IMR-90 (cell line): ENCODE data around the gene CABP5. TPM values are rescaled to one million over a fixed set of nuclear protein-coding genes. Genes with fewer than 3 reads are reported as not detected.

Experiments used
- ATAC-seq: fragments of 200-7000 bp; cut with Tn5 transposase; 2 replicates; pipeline ENCODE4 v1.9.1; 2020; ENCODE audit warnings: low read depth, mild to moderate bottlenecking, moderate library complexity
- BruUV-seq: library from RNA; stranded (reverse); fragments of 400-500 nt; replicated peaks from 2 replicates; lab custom pipeline; 2021; lab: Mats Ljungman, UMichigan
- CTCF ChIA-PET: fragments of 300-600 bp; formaldehyde crosslinking; extraction: SDS; loops from one replicate; lab custom pipeline; 2021; ENCODE audit warnings: antibody characterized with exemption; lab: Yijun Ruan, JAX
- POLR2A ChIA-PET: fragments of 300-600 bp; sonication (Branson Sonifier 250); formaldehyde crosslinking; loops from one replicate; lab custom pipeline; 2022; ENCODE audit warnings: antibody characterized with exemption; ENCODE audit not compliant: unreplicated experiment; lab: Charles Lee
- DNase-seq: peaks from one replicate; pipeline ENCODE4 v3.0.0; 2013
- H2AFZ ChIP-seq: replicated peaks from 2 replicates; pipeline ENCODE3; 2013; ENCODE audit warnings: low read length, mild to moderate bottlenecking; ENCODE audit not compliant: poor library complexity
- H2AK5ac ChIP-seq: 2 replicates; pipeline ENCODE4 v1.6.1; 2013; ENCODE audit warnings: low read depth, low read length, inconsistent platforms
- H2AK9ac ChIP-seq: replicated peaks from 2 replicates; pipeline ENCODE3; 2013; ENCODE audit warnings: mild to moderate bottlenecking, low read depth, low read length, moderate library complexity; ENCODE audit not compliant: poor library complexity
- H2BK120ac ChIP-seq: 2 replicates; pipeline ENCODE4 v1.6.1; 2013; ENCODE audit warnings: low read depth, low read length, inconsistent platforms
- H2BK15ac ChIP-seq: 3 replicates; pipeline ENCODE4 v1.6.1; 2013; ENCODE audit warnings: low read depth, low read length, inconsistent platforms
- H2BK20ac ChIP-seq: 2 replicates; pipeline ENCODE4 v1.6.1; 2013; ENCODE audit warnings: low read depth, mild to moderate bottlenecking, inconsistent platforms, low read length, moderate library complexity
- H2BK5ac ChIP-seq: 2 replicates; pipeline ENCODE4 v1.6.1; 2013; ENCODE audit warnings: mild to moderate bottlenecking, low read depth, low read length, inconsistent platforms; ENCODE audit not compliant: poor library complexity, severe bottlenecking
- H3K14ac ChIP-seq: replicated peaks from 2 replicates; pipeline ENCODE4 v1.6.1; 2013; ENCODE audit warnings: low read depth, low read length, inconsistent platforms
- H3K18ac ChIP-seq: 2 replicates; pipeline ENCODE4 v1.6.1; 2013; ENCODE audit warnings: low read depth, low read length, control low read depth
- H3K23ac ChIP-seq: 2 replicates; pipeline ENCODE4 v1.6.1; 2013; ENCODE audit warnings: low read depth, low read length, inconsistent platforms
- H3K27ac ChIP-seq: 2 replicates; pipeline ENCODE4 v1.5.1; 2013; ENCODE audit warnings: mild to moderate bottlenecking, control low read depth, low read length; ENCODE audit not compliant: insufficient read depth
- H3K27me3 ChIP-seq: 2 replicates; pipeline ENCODE4 v1.6.1; 2013; ENCODE audit warnings: low read length; ENCODE audit not compliant: control insufficient read depth, insufficient read depth
- H3K36me3 ChIP-seq: 2 replicates; pipeline ENCODE4 v1.6.1; 2013; ENCODE audit warnings: low read length, mixed read lengths; ENCODE audit not compliant: control insufficient read depth, insufficient read depth
- H3K4ac ChIP-seq: 2 replicates; pipeline ENCODE4 v1.6.1; 2013; ENCODE audit warnings: low read depth, low read length, inconsistent platforms
- H3K4me1 ChIP-seq: 2 replicates; pipeline ENCODE4 v1.6.1; 2013; ENCODE audit warnings: low read length, mixed read lengths; ENCODE audit not compliant: control insufficient read depth, insufficient read depth
- H3K4me2 ChIP-seq: 2 replicates; pipeline ENCODE4 v1.6.1; 2013; ENCODE audit warnings: low read depth, mild to moderate bottlenecking, control low read depth, low read length, moderate library complexity
- H3K4me3 ChIP-seq: 2 replicates; pipeline ENCODE4 v1.5.1; 2013; ENCODE audit warnings: low read depth, mild to moderate bottlenecking, control low read depth, low read length, moderate library complexity; ENCODE audit not compliant: insufficient read depth
- H3K56ac ChIP-seq: 2 replicates; pipeline ENCODE4 v1.6.1; 2013; ENCODE audit warnings: low read length, inconsistent platforms; ENCODE audit not compliant: insufficient read depth; ENCODE audit errors: extremely low read depth
- H3K79me1 ChIP-seq, 2 experiments: 2 replicates each; pipeline ENCODE4 v1.6.1; 2013; ENCODE audit warnings: low read length in 2 of 2, inconsistent platforms in 1 of 2, low read depth in 1 of 2
- H3K9ac ChIP-seq: 2 replicates; pipeline ENCODE4 v1.6.1; 2013; ENCODE audit warnings: low read depth, low read length, control low read depth
- H3K9me1 ChIP-seq: 2 replicates; pipeline ENCODE4 v1.6.1; 2013; ENCODE audit warnings: low read length, inconsistent platforms; ENCODE audit not compliant: insufficient read depth
- H3K9me3 ChIP-seq: 2 replicates; pipeline ENCODE4 v1.6.1; 2013; ENCODE audit warnings: low read length; ENCODE audit not compliant: control insufficient read depth, insufficient read depth
- H4K20me1 ChIP-seq: 2 replicates; pipeline ENCODE4 v1.6.1; 2013; ENCODE audit warnings: low read length, inconsistent platforms; ENCODE audit not compliant: insufficient read depth
- H4K5ac ChIP-seq: 2 replicates; pipeline ENCODE4 v1.6.1; 2013; ENCODE audit warnings: mild to moderate bottlenecking, low read depth, low read length, control low read depth
- H4K8ac ChIP-seq, 2 experiments: 2 replicates each; pipeline ENCODE4 v1.6.1; 2013; ENCODE audit warnings: low read depth in 2 of 2, low read length in 2 of 2, control low read depth in 1 of 2, inconsistent platforms in 1 of 2
- H4K91ac ChIP-seq: 2 replicates; pipeline ENCODE4 v1.6.1; 2013; ENCODE audit warnings: low read depth, low read length, inconsistent platforms; ENCODE audit not compliant: insufficient read depth
- CEBPB ChIP-seq: IDR thresholded peaks from 2 replicates; pipeline ENCODE4 v1.6.1; 2012; ENCODE audit warnings: low read depth, low read length, improper control_type of control experiment
- MAFK ChIP-seq: IDR thresholded peaks from 2 replicates; pipeline ENCODE4 v1.6.1; 2012; ENCODE audit warnings: low read depth, low read length, improper control_type of control experiment
- MAZ ChIP-seq: IDR thresholded peaks from 2 replicates; pipeline ENCODE4 v1.6.1; 2012; ENCODE audit warnings: low read depth, mild to moderate bottlenecking, low read length, improper control_type of control experiment, moderate library complexity, borderline replicate concordance
- NFE2L2 ChIP-seq: fragments of 150-350 bp; IDR thresholded peaks from 2 replicates; pipeline ENCODE4 v1.6.1; 2016; ENCODE audit warnings: low read depth, mild to moderate bottlenecking, low read length
- RAD21 ChIP-seq: IDR thresholded peaks from 2 replicates; pipeline ENCODE4 v1.6.1; 2012; ENCODE audit warnings: low read length, improper control_type of control experiment
- SMC3 ChIP-seq: fragments of 150-350 bp; IDR thresholded peaks from 2 replicates; pipeline ENCODE4 v1.6.1; 2016; ENCODE audit warnings: low read depth, mild to moderate bottlenecking, antibody characterized with exemption, low read length, moderate library complexity
- WGBS, 2 experiments: methylation state at CpG; one replicate each; pipeline versions ENCODE4 v1.1.5 to v1.1.7; 2013; ENCODE audit warnings: missing lambda C conversion rate in 2 of 2; ENCODE audit not compliant: insufficient read length in 1 of 2; ENCODE audit errors: extremely low coverage in 2 of 2; 5-methylcytosine and 5-hydroxymethylcytosine counted together
- dilution Hi-C: fragments of 300-500 bp; cut with HindIII; formaldehyde crosslinking; loops from one replicate; pipeline ENCODE4 v1.14.3; 2018; ENCODE audit warnings: low sequenced_read_pairs; ENCODE audit not compliant: unreplicated experiment
- in situ Hi-C: fragments of 300-500 bp; cut with MboI; formaldehyde crosslinking; loops from 3 replicates; pipeline ENCODE4 v1.14.3; 2019; ENCODE audit warnings: low sequenced_read_pairs, inconsistent platforms, mixed read lengths
- intact Hi-C: fragments of 100-400 bp; cut with micrococcal nuclease; formaldehyde crosslinking; loops from 2 replicates; pipeline ENCODE4 v1.10.0; 2022
- polyA plus RNA-seq, 3 experiments: library from polyadenylated mRNA; depleted of rRNA; stranded (reverse); fragments of >200 nt; gene quantifications; 2 replicates each; pipeline ENCODE4 v1.2.3, GENCODE V29; 2012; ENCODE audit warnings: low replicate concordance in 1 of 3
- total RNA-seq: library from RNA; depleted of rRNA; stranded (reverse); fragments of >200 nt; gene quantifications from 2 replicates; pipeline ENCODE4 v1.2.3, GENCODE V29; 2012
- TF ChIP-seq, protein P1 (sequence below): conservative IDR thresholded peaks from 2 replicates; pipeline ENCODE4 v1.5.1; 2012; ENCODE audit warnings: mild to moderate bottlenecking, low read depth, low read length, improper control_type of control experiment

CABP5 gene
- total and polyA plus RNA-seq, 2 of the 4 experiments (the other 2 are of a cell fraction) = not detected

DNA sequence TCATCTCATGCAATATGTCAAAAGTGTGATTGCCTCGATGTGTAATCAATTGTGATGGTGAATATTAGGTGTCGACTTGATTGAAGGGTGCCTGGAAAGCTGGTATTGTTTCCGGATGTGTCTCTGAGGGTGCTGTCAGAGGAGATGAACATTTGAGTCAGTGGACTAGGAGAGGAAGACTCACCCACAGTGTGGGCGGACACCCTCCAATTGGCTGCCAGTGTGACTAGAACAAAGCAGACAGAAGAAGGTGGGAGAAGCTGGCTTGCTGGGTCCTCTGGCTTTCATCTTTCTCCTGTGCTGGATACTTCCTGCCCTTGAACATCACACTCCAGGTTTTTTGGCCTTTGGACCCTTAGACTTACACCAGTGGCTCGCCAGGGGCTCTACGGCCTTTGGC lies 15.5 kb upstream of the CABP5 start:
- no peaks in the 10 kb centered on the region for H4K20me1 ChIP-seq
- H3K14ac ChIP-seq = no peak overlapping the region
- H3K9ac ChIP-seq = no peak overlapping the region
- BruUV-seq = no TSS peak
- no peak overlapping the region for H2BK5ac ChIP-seq
- POLR2A ChIA-PET = no interaction called here
- H4K8ac ChIP-seq = no peak overlapping the region
- intact Hi-C loops (no loop called here), dilution Hi-C loops (no loop called here), in situ Hi-C loops (no loop called here)
- CTCF ChIA-PET = no interaction called here
- no peaks in the 10 kb centered on the region for H3K4me1 ChIP-seq
- H3K27me3 ChIP-seq = peaks cover 6% of the 10 kb centered on the region; the same call in 1 of the 2 replicates
- DNase-seq (no peak), ATAC-seq (no peak)
- no peaks in the 10 kb centered on the region for H3K9me1 ChIP-seq
- no peak overlapping the region for H4K5ac ChIP-seq
- H2BK20ac ChIP-seq = no peak overlapping the region
- no peak overlapping the region for H2AFZ ChIP-seq
- no peak overlapping the region for H3K4ac ChIP-seq
- no peak overlapping the region for H3K18ac ChIP-seq
- no peak overlapping the region for H3K56ac ChIP-seq
- no peak for TF ChIP-seq SMC3
- TF ChIP-seq NFE2L2 = no peak
- no peak for TF ChIP-seq RAD21
- TF ChIP-seq MAFK = no peak
- no peak for TF ChIP-seq MAZ
- TF ChIP-seq, protein P1, sequence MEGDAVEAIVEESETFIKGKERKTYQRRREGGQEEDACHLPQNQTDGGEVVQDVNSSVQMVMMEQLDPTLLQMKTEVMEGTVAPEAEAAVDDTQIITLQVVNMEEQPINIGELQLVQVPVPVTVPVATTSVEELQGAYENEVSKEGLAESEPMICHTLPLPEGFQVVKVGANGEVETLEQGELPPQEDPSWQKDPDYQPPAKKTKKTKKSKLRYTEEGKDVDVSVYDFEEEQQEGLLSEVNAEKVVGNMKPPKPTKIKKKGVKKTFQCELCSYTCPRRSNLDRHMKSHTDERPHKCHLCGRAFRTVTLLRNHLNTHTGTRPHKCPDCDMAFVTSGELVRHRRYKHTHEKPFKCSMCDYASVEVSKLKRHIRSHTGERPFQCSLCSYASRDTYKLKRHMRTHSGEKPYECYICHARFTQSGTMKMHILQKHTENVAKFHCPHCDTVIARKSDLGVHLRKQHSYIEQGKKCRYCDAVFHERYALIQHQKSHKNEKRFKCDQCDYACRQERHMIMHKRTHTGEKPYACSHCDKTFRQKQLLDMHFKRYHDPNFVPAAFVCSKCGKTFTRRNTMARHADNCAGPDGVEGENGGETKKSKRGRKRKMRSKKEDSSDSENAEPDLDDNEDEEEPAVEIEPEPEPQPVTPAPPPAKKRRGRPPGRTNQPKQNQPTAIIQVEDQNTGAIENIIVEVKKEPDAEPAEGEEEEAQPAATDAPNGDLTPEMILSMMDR = no peak
- TF ChIP-seq CEBPB = no peak
- H3K4me2 ChIP-seq = no peak overlapping the region
- H3K23ac ChIP-seq = no peak overlapping the region
- no peak overlapping the region for H2BK15ac ChIP-seq
- no peak overlapping the region for H2AK9ac ChIP-seq
- H3K9me3 ChIP-seq = 0 out of 2 replicates have a peak, but pooled peaks cover 1% of the 10 kb centered on the region
- H3K27ac ChIP-seq = no peak overlapping the region
- 53% methylated on average over 3 of the region's 6 CpGs; no CpG with 5 or more reads in 1 of the 2 experiments for WGBS, 2 experiments
- H2AK5ac ChIP-seq = no peak overlapping the region
- H3K36me3 ChIP-seq = no peaks in the 10 kb centered on the region
- H4K91ac ChIP-seq = no peak overlapping the region
- H2BK120ac ChIP-seq = no peak overlapping the region
- no peaks in the 10 kb centered on the region for H3K79me1 ChIP-seq
- no peak overlapping the region for H3K4me3 ChIP-seq
